Mesothelial cell of epicardium (in vitro differentiated cells): ENCODE results near the gene MARK4. TPM values are rescaled to one million over a fixed set of nuclear protein-coding genes. Genes with fewer than 3 reads are reported as not detected.

Source experiments
- DNase-seq, 2 experiments: peaks; one replicate each; pipeline ENCODE4 v3.0.0; 2021; ENCODE audit warnings: low spot score in 2 of 2; ENCODE audit not compliant: unreplicated experiment in 2 of 2
- H3K27ac Mint-ChIP-seq: 2 replicates; pipeline ENCODE4 v1.8.0; 2021; ENCODE audit warnings: mixed read lengths
- H3K27me3 Mint-ChIP-seq: 2 replicates; pipeline ENCODE4 v1.8.0; 2021; ENCODE audit warnings: low read depth, mixed read lengths
- H3K36me3 Mint-ChIP-seq: 2 replicates; pipeline ENCODE4 v1.8.0; 2021; ENCODE audit warnings: mixed read lengths
- H3K4me1 Mint-ChIP-seq: 2 replicates; pipeline ENCODE4 v1.8.0; 2021; ENCODE audit warnings: mixed read lengths
- H3K4me3 Mint-ChIP-seq: 2 replicates; pipeline ENCODE4 v1.8.0; 2021; ENCODE audit warnings: mild to moderate bottlenecking, moderate library complexity, mixed read lengths
- H3K9me3 Mint-ChIP-seq: 2 replicates; pipeline ENCODE4 v1.8.0; 2021; ENCODE audit warnings: mixed read lengths
- CTCF ChIP-seq: fragments of 200-600 bp; sonication (generic); IDR thresholded peaks from one replicate; pipeline ENCODE4 v1.5.0; 2021; ENCODE audit warnings: antibody characterized with exemption; ENCODE audit not compliant: unreplicated experiment
- total RNA-seq: library from RNA; stranded (reverse); gene quantifications from 3 replicates; pipeline ENCODE4 v1.2.1, GENCODE V29; 2021

Gene MARK4
- total RNA-seq, 1 donor from 2014 or later: 63.7 TPM

- Mint-ChIP-seq H3K4me1 (peaks cover 22% of the 10 kb centered on the region), H3K4me3 (no peak overlapping the region), H3K27ac (peak overlapping the region; percentile 64), H3K9me3 (no peaks in the 10 kb centered on the region), H3K27me3 (no peaks in the 10 kb centered on the region), H3K36me3 (peaks cover 21% of the 10 kb centered on the region)
- DNase-seq: peak; percentile 76 to 78
- TF ChIP-seq CTCF: no peak
Measured at GRCh38 chr19:45276284-45276687, 25.2 kb downstream of the MARK4 start.

GRCh38 chr19:45278087-45278486, 27.0 kb downstream of the MARK4 start:
- Mint-ChIP-seq H3K27me3 (no peaks in the 10 kb centered on the region), H3K27ac (no peak overlapping the region), H3K36me3 (peaks cover 29% of the 10 kb centered on the region), H3K4me3 (no peak overlapping the region), H3K4me1 (peaks cover 16% of the 10 kb centered on the region), H3K9me3 (no peaks in the 10 kb centered on the region)
- no peak for TF ChIP-seq CTCF
- DNase-seq: no peak

GRCh38 chr19:45279587-45280192, 28.6 kb downstream of the MARK4 start:
- Mint-ChIP-seq H3K4me3 (no peak overlapping the region), H3K27me3 (no peaks in the 10 kb centered on the region), H3K27ac (peak overlapping the region; percentile 72), H3K9me3 (peaks cover 7% of the 10 kb centered on the region), H3K4me1 (peaks cover 11% of the 10 kb centered on the region), H3K36me3 (peaks cover 30% of the 10 kb centered on the region)
- no peak for TF ChIP-seq CTCF
- no peak for DNase-seq

GRCh38 chr19:45280471-45280961, 29.4 kb downstream of the MARK4 start:
- no peak for DNase-seq
- no peak for TF ChIP-seq CTCF
- Mint-ChIP-seq H3K27ac (peak overlapping the region; percentile 67), H3K36me3 (peaks cover 34% of the 10 kb centered on the region), H3K9me3 (peaks cover 7% of the 10 kb centered on the region), H3K4me3 (no peak overlapping the region), H3K27me3 (no peaks in the 10 kb centered on the region), H3K4me1 (peaks cover 9% of the 10 kb centered on the region)

GRCh38 chr19:45283443-45284033, 32.5 kb downstream of the MARK4 start:
- Mint-ChIP-seq H3K36me3 (peaks cover 37% of the 10 kb centered on the region), H3K4me3 (no peak overlapping the region), H3K9me3 (peaks cover 7% of the 10 kb centered on the region), H3K27ac (no peak overlapping the region), H3K27me3 (no peaks in the 10 kb centered on the region), H3K4me1 (peaks cover 2% of the 10 kb centered on the region)
- no peak for DNase-seq
- TF ChIP-seq CTCF: no peak
